DMS153 treated with DMSO at 0.1 percent for 48 hours (cell line): Measurements from ENCODE around the gene FMN2.
"Not testable (repeated sequence)": the region's sequence is repeated elsewhere in the genome, so short reads cannot be mapped to it uniquely, and the experiment has no call there.

Experiments
- DNase-seq: peaks from one replicate; lab custom pipeline; 2025; ENCODE audit not compliant: unreplicated experiment; lab: John Stamatoyannopoulos, UW

The FMN2 gene

DNA sequence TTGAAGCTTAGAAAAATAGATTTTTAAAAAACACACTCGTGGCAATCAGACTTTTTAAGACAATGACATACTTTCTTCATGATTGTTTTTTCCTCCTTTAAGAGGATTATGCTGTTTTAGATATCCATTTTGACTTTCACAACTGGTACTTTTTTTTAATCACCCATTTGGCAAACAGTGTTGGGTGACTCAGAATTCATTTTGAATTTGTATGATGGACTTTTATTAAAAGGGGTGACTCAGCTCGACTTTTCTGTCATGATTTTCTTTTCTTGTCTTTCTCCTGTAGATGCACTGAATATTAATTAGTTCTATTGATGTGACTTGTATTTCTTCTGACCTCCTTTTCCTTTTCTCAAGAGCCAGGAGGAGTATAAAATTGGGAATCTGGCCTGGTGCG lies 44.7 kb downstream of the FMN2 start:
- DNase-seq, result no peak

DNA sequence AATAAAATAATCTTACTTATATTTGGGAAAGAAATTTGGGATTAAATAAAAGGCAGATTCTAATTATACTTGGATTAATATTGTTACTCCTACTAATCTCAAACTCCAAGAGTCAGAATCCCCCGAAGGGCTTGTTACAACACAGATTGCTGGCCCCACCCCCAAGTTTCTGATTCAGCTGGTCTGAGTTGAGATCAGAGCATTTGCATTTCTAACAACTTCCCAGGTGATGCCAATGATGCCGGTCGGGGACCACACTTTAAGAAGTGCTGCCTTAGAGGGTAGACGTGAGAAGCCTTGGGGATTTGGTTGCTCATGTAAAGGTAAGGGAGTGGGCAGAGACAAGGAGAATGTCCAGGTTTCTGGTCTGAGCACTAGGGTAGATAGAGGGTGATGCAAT lies 47.2 kb downstream of the FMN2 start:
- no peak for DNase-seq

GRCh38 chr1:240139511-240139910 lies 47.8 kb downstream of the FMN2 start:
- DNase-seq, result no peak

- DNase-seq, result no peak
Observed at GRCh38 chr1:240145120-240145519, 53.4 kb downstream of the FMN2 start.

DNA sequence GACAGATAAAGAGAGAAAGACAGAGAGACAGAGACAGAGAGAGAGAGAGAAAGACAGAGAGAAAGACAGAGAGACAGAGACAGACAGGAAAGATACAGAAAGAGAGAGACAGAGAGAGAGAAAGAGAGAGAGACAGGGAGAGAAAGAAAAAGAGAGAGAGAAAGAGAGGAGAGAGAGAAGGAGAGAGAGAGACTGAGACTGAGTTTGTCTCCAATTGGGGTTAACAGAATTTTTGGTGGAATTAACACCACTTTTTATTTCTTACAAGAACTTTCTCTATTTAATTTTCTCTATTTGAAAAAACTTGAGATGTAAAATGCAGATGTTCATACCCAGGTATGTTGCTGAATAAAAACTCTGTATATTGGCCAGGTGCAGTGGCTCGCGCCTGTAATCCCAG lies 56.6 kb downstream of the FMN2 start:
- no peak for DNase-seq

GRCh38 chr1:240149484-240150094 lies 57.9 kb downstream of the FMN2 start:
- DNase-seq, result peak; percentile 5

GRCh38 chr1:240151136-240151735 lies 59.6 kb downstream of the FMN2 start:
- no peak for DNase-seq

- DNase-seq, result no peak
Observed at GRCh38 chr1:240152611-240153297, 61.1 kb downstream of the FMN2 start.

DNA sequence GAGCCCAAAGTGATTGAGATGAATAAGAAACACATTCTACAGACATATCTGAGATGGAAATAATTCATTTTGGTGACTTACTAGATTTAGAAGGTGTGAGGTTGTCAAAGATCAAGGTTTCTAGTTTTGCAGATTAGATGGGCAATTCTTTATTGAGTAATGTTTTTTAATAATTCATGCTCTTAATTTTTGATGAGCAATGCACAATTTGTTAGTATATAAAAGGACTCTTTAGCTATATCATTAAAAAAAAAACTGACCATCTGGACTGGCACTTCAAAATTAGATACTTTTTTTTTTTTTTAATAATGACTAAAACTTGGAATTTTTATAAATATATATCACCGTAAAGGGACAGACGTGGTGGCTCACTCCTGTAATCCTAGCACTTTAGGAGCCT lies 63.9 kb downstream of the FMN2 start:
- DNase-seq, result no peak

- DNase-seq, result no peak
Observed at GRCh38 chr1:240164742-240165141, 73.1 kb downstream of the FMN2 start.

DNA sequence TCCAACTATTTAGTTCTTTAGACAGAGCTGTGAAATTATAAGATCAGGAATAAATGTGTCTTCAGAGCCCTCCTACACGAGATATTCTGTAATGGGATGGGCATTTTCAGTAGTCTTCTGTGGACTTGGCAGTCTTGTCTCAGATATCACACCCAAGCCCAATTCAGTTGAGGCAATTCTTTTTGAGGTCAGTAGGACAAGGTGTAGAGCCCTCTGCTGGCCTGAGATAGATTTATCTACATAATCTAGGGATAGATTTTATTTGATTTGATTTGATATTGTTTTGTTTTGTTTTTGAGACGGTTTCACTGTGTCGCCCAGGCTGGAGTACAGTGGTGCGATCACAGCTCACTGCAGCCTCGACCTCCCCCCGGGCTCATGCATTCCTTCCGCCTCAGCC lies 77.5 kb downstream of the FMN2 start:
- no peak for DNase-seq

GRCh38 chr1:240170266-240170665 lies 78.6 kb downstream of the FMN2 start:
- DNase-seq, result no peak

DNA sequence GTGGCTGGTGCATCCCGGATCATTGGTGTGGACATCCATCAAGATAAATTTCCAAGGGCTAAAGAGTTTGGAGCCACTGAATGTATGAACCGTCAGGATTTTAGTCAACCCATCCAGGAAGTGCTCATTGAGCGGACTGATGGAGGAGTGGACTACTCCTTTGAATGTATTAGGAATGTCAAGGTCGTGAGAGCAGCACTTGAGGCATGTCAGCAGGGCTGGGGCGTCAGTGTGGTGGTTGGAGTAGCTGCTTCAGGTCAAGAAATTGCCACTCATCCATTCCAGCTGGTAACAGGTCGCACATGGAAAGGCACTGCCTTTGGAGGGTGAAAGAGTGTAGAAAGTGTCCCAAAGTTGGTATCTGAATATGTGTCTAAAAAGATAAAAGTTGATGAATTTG lies 79.1 kb downstream of the FMN2 start:
- no peak for DNase-seq

GRCh38 chr1:240171907-240172306 lies 80.2 kb downstream of the FMN2 start:
- DNase-seq, result no peak

- no peak for DNase-seq
Observed at GRCh38 chr1:240173836-240174235, 82.2 kb downstream of the FMN2 start.

DNA sequence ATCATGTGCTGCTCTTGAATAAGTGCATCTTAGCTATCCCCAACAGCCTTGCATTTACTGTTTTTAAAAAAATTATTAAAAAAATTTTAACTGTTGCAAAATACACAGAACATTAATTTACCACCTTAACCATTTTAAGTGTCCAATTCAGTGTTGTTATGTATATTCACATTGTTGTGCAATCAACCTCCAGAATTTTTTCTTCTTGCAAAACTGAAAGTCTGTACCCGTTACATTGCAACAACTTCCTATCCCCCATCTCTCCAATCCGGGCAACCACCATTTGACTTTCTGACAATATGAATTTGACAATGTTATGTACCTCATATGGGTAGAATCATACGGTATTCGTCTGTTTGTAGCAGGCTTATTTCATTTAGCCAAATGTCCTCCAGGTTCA lies 83.1 kb downstream of the FMN2 start:
- DNase-seq, result no peak

DNA sequence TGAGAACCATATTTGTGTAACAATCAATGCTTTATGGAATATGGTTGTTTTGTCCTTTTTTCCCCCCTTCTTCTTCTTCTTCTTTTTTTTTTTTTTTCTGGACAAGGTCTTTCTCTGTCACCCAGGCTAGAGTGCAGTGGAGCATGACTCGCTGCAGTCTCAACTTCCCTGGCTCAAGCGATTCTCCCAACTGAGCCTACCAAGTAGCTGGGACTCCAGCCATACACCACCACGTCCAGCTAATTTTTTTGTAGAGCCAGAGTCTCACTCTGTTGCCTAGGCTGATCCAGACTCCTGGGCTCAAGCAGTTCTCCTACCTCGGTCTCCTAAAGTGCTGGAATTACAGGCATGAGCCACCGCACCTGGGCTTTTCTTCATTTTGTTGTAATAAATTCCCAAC lies 86.7 kb downstream of the FMN2 start:
- no peak for DNase-seq

DNA sequence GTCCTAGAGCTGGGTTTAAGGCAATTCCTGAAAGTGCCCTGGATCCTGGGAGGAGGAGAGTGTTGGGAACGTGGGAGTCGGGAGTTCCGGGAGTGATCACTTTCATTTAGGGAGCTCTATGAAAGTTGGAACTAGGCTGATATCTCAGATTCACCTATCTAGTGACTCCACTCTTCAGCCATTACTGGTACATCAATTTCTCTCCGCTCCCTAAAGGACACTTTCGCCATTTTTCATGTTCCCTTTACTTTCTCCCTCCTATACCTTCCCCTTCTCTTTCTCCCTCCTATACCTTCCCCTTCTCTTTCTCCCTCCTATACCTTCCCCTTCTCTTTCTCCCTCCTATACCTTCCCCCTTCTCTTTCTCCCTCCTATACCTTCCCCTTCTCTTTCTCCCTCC lies 93.0 kb downstream of the FMN2 start:
- not testable (repeated sequence) for DNase-seq

- no peak for DNase-seq
Observed at GRCh38 chr1:240188139-240188538, 96.5 kb downstream of the FMN2 start.

DNA sequence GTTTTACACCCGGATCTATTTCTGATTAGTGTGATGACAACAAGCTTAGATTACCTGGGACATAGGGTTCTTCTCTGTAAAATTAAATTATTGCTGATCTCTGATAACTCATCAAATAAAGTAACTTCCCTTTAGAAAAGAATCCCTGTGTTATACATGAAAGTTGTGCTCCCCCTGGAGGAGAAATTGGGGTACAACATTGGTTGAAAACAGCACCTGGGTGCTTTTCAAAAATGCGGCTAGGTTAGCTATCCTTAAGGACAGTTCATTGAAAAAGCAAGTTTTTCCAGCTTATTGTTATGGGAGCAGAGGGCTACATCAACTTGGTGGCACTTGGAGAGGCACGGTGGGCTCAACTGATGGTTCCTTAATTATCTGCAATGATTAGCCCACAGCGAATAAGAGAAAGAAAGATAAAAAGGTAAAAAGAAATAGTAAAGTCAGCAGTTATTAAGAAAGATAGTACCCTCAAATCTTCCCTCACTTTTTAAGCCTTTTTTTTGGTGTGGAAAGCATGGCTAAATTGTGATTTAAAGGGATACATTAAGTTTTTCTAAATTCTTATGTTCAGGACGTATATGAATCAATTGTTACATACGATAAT lies 97.8 kb downstream of the FMN2 start:
- DNase-seq, result peak; percentile 15

DNA sequence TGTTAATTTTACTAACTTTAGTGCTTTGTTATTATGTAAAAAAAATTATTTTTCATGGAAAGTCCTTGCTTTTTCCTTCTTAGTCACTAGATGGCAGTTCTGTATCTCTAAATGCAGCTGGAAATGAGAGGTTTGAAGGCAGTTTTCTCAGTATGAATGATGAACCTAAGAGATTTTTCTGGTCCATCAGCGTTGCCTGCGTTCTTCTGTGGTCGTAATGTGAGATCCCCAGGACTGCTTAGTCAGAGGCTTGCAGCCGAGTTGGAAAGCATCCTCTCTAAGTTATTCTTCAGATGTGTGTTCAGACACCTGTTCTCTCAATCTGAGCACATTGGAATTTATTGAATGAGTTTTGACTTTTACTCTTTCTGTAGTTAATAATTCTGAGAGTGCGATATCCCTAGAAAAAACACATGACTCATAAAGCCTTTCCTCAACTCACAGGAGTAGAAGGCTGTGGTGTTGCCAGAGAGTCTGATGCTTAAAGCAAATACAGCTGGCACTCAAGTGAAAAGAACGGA lies 99.3 kb downstream of the FMN2 start:
- DNase-seq, result no peak

GRCh38 chr1:240192851-240193250 lies 101.2 kb downstream of the FMN2 start:
- DNase-seq, result no peak
